IMR-90 (cell line): ENCODE data around the gene CENPP.

Source experiments
- CHD1 ChIP-seq: IDR thresholded peaks from 2 replicates; pipeline ENCODE4 v1.6.1; 2012; ENCODE audit warnings: low read depth, low read length, improper control_type of control experiment
- FOS ChIP-seq: fragments of 150-350 bp; IDR thresholded peaks from 2 replicates; pipeline ENCODE4 v1.6.1; 2016; ENCODE audit warnings: low read depth, low read length
- MAFK ChIP-seq: IDR thresholded peaks from 2 replicates; pipeline ENCODE4 v1.6.1; 2012; ENCODE audit warnings: low read depth, low read length, improper control_type of control experiment
- MAZ ChIP-seq: IDR thresholded peaks from 2 replicates; pipeline ENCODE4 v1.6.1; 2012; ENCODE audit warnings: low read depth, mild to moderate bottlenecking, low read length, improper control_type of control experiment, moderate library complexity, borderline replicate concordance
- NFE2L2 ChIP-seq: fragments of 150-350 bp; IDR thresholded peaks from 2 replicates; pipeline ENCODE4 v1.6.1; 2016; ENCODE audit warnings: low read depth, mild to moderate bottlenecking, low read length
- POLR2A ChIP-seq: IDR thresholded peaks from 2 replicates; pipeline ENCODE4 v1.6.1; 2012; ENCODE audit warnings: mild to moderate bottlenecking, low read depth, low read length
- RAD21 ChIP-seq: IDR thresholded peaks from 2 replicates; pipeline ENCODE4 v1.6.1; 2012; ENCODE audit warnings: low read length, improper control_type of control experiment
- RCOR1 ChIP-seq: IDR thresholded peaks from 2 replicates; pipeline ENCODE4 v1.6.1; 2012; ENCODE audit warnings: mild to moderate bottlenecking, low read length, improper control_type of control experiment; ENCODE audit not compliant: insufficient replicate concordance
- RFX5 ChIP-seq: IDR thresholded peaks from 2 replicates; pipeline ENCODE4 v1.8.0; 2012; ENCODE audit warnings: low read depth, mild to moderate bottlenecking, low read length, moderate library complexity
- TF ChIP-seq, protein P1 (sequence below): conservative IDR thresholded peaks from 2 replicates; pipeline ENCODE4 v1.5.1; 2012; ENCODE audit warnings: mild to moderate bottlenecking, low read depth, low read length, improper control_type of control experiment
- TF ChIP-seq, protein P2 (sequence below): fragments of 150-350 bp; IDR thresholded peaks from 2 replicates; pipeline ENCODE4 v1.6.1; 2016; ENCODE audit warnings: low read depth, mild to moderate bottlenecking, low read length, moderate library complexity, borderline replicate concordance
- TF ChIP-seq, protein P3 (sequence below): fragments of 150-350 bp; IDR thresholded peaks from 2 replicates; pipeline ENCODE4 v1.6.1; 2017; ENCODE audit warnings: mild to moderate bottlenecking, antibody characterized with exemption, low read length, low read depth

DNA sequence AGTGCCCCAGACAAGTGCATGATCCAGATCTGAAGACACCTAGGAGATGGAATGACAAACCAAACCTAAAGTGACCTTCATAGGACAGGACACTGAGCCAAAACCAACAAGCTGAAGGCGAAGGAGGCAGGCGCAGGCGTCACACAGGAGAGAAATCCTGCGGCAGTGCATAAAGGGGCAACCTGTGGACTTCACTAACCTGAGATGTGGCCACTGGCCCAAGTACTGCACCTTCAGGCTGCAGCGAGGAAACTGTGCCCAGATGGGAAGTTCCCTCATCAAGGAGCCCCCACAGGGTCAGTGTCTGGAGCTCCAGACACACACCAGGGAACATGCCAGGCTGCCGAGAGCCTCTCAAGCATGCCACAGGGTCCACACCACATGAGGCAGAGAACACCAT is 340.5 kb downstream of the CENPP start:
- TF ChIP-seq NFE2L2, result no peak
- TF ChIP-seq, protein P1, sequence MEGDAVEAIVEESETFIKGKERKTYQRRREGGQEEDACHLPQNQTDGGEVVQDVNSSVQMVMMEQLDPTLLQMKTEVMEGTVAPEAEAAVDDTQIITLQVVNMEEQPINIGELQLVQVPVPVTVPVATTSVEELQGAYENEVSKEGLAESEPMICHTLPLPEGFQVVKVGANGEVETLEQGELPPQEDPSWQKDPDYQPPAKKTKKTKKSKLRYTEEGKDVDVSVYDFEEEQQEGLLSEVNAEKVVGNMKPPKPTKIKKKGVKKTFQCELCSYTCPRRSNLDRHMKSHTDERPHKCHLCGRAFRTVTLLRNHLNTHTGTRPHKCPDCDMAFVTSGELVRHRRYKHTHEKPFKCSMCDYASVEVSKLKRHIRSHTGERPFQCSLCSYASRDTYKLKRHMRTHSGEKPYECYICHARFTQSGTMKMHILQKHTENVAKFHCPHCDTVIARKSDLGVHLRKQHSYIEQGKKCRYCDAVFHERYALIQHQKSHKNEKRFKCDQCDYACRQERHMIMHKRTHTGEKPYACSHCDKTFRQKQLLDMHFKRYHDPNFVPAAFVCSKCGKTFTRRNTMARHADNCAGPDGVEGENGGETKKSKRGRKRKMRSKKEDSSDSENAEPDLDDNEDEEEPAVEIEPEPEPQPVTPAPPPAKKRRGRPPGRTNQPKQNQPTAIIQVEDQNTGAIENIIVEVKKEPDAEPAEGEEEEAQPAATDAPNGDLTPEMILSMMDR, result no peak
- no peak for TF ChIP-seq FOS
- TF ChIP-seq MAZ, result no peak
- TF ChIP-seq, protein P2, sequence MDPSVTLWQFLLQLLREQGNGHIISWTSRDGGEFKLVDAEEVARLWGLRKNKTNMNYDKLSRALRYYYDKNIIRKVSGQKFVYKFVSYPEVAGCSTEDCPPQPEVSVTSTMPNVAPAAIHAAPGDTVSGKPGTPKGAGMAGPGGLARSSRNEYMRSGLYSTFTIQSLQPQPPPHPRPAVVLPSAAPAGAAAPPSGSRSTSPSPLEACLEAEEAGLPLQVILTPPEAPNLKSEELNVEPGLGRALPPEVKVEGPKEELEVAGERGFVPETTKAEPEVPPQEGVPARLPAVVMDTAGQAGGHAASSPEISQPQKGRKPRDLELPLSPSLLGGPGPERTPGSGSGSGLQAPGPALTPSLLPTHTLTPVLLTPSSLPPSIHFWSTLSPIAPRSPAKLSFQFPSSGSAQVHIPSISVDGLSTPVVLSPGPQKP, result no peak
- TF ChIP-seq, protein P3, sequence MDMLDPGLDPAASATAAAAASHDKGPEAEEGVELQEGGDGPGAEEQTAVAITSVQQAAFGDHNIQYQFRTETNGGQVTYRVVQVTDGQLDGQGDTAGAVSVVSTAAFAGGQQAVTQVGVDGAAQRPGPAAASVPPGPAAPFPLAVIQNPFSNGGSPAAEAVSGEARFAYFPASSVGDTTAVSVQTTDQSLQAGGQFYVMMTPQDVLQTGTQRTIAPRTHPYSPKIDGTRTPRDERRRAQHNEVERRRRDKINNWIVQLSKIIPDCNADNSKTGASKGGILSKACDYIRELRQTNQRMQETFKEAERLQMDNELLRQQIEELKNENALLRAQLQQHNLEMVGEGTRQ, result no peak
- TF ChIP-seq RAD21, result no peak
- no peak for TF ChIP-seq RCOR1
- no peak for TF ChIP-seq MAFK
- TF ChIP-seq POLR2A, result no peak
- TF ChIP-seq RFX5, result no peak
- no peak for TF ChIP-seq CHD1
